22Rv1 (cell line): ENCODE measurements around the gene HTN3.
"Not testable (repeated sequence)": the region's sequence is repeated elsewhere in the genome, so short reads cannot be mapped to it uniquely, and the experiment has no call there.

ENCODE experiments used
- H3K27ac ChIP-seq: fragments of 450-650 bp; 2 replicates; pipeline ENCODE4 v1.5.1; 2017
- ZFX ChIP-seq: fragments of 450-650 bp; IDR thresholded peaks from 2 replicates; pipeline ENCODE4 v1.6.1; 2017; ENCODE audit warnings: antibody characterized with exemption, borderline replicate concordance
- TF ChIP-seq, protein P1 (sequence below): fragments of 450-650 bp; IDR thresholded peaks from 2 replicates; pipeline ENCODE4 v1.5.1; 2017; ENCODE audit warnings: mild to moderate bottlenecking

Gene HTN3

DNA sequence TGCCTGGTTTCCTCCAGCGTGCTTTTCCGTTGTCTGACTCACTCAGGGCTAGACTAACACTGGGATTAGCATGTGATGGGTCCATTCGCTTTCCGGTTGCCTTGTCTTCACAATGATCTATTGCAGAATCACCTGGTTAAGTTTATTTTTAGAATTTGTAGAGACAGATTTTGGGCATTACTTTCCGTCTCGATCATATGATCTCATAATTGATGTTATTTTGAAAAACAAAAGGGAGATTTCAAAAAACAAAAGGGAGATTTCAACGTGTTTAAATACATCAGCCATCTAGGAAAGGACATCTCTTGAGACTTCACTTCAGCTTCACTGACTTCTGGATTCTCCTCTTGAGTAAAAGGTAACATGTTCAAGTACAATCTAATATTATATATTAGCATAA, at the start of gene HTN3:
HTN3 (plus strand) TSS at position 301 of the 400 bp plus-strand sequence. CDS start 2,282 bp downstream, outside the sequence.
- H3K27ac ChIP-seq: not testable (repeated sequence)

DNA sequence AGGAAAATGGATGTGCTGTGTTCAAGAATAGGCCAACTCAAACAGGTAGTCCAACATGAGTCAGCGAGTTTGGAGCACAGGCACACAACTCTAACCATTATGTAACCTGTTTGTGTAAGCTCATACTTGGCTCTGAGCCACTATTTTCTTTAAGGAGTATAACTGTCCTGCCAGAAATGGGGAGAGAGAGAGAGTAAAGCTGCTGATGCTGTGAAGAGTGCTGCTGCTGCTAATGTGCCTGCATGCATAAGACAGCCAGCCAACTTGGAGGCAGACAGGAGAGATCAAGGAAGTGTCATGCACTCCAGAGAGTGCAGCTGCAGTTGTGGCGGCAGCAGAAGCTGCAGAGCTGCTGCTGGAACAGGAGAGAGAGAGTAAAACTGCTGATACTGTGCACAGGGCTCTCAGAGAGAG, 44.2 kb upstream of the HTN3 start:
- H3K27ac ChIP-seq: peak overlapping the region; percentile 59
- TF ChIP-seq, protein P1, sequence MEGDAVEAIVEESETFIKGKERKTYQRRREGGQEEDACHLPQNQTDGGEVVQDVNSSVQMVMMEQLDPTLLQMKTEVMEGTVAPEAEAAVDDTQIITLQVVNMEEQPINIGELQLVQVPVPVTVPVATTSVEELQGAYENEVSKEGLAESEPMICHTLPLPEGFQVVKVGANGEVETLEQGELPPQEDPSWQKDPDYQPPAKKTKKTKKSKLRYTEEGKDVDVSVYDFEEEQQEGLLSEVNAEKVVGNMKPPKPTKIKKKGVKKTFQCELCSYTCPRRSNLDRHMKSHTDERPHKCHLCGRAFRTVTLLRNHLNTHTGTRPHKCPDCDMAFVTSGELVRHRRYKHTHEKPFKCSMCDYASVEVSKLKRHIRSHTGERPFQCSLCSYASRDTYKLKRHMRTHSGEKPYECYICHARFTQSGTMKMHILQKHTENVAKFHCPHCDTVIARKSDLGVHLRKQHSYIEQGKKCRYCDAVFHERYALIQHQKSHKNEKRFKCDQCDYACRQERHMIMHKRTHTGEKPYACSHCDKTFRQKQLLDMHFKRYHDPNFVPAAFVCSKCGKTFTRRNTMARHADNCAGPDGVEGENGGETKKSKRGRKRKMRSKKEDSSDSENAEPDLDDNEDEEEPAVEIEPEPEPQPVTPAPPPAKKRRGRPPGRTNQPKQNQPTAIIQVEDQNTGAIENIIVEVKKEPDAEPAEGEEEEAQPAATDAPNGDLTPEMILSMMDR: no peak
- TF ChIP-seq ZFX: no peak

DNA sequence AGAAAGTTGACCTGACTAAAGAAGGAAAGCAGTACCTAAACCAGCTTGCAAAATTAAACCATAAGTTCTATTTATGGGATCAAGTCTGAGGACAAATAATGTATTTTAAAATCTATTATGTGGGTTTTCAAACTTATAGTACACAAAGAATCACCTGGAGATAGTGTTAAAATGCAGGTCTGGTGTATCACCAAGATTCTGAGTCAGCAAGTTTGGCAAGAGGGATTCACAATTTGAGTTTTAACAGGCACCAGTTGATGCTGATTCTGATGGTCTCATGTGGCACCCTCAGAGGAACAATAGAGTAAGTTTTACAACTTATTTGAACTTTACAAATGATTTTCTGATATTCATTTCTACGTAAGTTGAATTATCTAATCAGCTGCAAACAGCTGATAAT, 41.6 kb upstream of the HTN3 start:
- H3K27ac ChIP-seq: no peak overlapping the region
- no peak for TF ChIP-seq ZFX
- TF ChIP-seq, protein P1: no peak

DNA sequence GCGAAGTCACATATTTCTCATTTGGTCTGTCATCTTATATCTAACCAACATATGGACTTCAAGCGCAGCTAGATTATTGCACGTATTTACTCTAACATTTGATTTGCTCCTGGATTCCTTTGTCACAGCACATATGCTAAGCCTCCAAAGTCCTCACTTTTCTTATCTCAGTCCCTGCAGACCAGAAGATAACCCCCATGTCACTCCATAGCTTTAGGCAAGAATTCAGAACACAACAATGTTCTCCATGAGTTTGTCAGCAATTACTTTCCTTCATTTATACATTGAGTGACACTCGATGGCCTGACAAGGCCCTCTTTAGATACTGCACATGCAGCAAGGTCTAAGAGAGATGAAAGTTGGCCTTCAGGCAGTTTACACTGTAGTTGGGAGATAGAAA, 37.2 kb upstream of the HTN3 start:
- no peak for TF ChIP-seq ZFX
- TF ChIP-seq, protein P1: no peak
- no peak overlapping the region for H3K27ac ChIP-seq

DNA sequence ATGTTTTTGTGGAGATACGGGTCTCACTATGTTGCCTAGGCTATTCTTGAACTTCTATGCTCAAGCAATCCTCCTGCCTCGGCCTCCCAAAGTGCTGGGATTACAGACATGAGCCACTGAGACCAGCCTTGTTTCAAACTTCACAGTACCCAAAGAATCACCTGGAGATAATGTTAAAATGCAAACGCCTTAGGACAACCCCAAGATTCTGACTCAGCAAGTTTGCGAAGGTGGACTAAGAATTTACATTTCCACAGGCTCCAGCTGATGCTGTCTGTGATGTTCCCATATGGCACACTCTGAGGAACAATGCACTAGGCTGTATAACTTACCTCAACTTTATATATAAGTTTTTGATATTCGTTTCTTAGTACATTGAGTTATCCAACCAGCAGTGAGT, 33.5 kb upstream of the HTN3 start:
- TF ChIP-seq, protein P1: no peak
- TF ChIP-seq ZFX: no peak
- H3K27ac ChIP-seq: no peak overlapping the region

DNA sequence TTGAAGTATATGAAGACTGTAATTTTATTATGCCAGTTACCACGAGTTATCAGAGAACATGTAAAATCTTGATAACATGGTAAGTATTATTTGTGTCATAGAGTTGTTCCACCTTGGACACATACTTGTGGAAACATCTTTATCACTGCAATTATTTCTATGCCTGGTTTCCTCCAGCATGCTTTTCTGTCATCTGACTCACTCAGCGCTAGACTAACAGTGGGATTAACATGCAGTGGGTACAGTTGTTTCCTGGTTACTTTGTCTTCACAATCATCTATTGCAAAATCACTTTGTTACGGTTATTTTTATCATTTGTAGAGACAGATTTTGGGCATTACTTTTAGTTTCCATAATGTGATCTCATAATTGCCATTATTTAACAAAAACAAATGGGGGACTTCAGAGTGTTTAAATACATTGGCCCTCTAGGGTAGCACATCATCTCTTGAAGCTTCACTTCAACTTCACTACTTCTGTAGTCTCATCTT, 32.7 kb upstream of the HTN3 start, which contains the start of gene STATH:
STATH (plus strand) TSS at position 441 of the 491 bp plus-strand sequence. CDS start 2,472 bp downstream, outside the sequence.
- no peak for TF ChIP-seq ZFX
- TF ChIP-seq, protein P1: no peak
- H3K27ac ChIP-seq: no peak within 1 kb of the TSS

DNA sequence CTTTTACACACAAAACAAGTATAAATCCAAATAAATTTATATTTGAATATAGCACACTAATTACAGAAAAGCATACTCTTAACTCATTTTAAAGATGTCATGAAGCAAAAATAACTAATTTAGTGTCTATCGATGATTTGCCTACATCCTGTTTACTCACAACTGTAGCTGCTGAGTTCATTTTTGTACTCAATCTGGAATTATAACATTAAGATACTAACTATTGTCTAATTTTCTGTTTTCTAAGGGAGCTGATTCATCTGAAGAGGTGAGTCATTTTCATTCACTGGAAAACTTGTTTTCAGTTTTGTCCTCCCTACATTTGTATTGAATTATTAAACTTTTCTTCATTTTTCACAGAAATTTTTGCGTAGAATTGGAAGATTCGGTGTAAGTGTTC, 28.8 kb upstream of the HTN3 start:
- no peak overlapping the region for H3K27ac ChIP-seq
- TF ChIP-seq, protein P1: no peak
- TF ChIP-seq ZFX: no peak

DNA sequence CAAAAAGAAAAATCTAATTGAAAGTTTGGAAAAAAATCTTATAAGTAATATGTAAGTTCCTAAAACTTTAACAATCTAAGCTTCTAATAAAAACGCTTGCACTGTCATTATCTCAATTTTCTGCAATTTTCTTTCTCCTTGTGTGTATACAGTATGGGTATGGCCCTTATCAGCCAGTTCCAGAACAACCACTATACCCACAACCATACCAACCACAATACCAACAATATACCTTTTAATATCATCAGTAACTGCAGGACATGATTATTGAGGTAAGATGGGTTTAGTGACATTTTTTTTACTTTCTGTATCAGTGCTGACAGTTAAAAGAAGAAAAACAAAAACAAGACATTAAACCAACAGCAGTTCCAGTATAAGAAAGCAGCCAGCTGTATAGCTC, 27.5 kb upstream of the HTN3 start:
- H3K27ac ChIP-seq: no peak overlapping the region
- no peak for TF ChIP-seq ZFX
- TF ChIP-seq, protein P1: no peak
